Measurements from ENCODE around the gene INCA1.

INCA1 gene

DNA sequence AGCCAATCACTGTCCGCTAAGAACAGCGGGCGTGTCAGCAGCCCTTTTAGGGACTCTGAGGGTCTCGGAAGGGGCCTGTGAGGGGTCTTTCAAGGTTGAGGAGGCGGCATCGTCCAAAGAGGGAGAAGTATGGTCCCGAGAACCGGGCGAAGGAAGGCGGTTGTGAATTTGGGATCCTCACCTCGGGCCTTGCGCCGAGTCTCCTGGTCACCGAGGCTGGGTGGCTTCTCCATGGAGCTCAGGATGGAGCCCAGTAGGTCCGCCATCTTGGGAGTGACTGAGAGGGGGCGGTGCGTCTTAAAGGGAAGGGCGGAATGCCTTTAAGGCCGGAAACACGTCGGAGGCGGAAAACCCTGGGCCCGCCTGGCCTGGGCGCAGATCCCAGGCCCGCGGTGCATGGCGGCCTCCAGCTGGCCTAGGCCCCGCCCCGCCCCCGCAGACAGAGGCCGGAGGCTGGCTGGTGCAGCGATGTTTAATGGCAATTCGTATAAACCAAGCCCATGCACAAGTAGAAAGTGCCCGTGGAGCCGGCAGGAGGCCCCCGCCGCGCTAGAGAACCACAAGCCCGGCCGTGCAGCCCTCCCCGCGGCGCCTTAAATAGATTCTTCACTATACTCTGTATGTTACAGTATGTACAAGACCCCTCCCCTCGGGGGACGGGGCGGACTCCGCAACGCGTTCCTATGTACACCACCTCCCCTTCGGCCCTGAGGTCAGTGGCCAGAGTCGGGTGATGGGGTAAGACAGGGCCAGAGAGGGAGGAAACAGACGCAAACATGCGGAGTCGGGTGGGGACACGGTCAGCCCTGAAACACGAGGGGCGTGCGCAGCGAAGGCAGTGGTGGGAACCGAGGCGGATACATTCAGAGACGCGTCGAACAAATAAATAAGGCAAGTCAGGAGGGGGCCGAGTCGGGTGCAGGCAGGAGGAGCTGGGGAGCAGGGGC lies 29.5 kb downstream of the INCA1 start, which contains the start of gene SPAG7:
Gene SPAG7, minus strand, starts transcription at position 279 of the 947 bp plus-strand sequence. Its CDS starts 13 bp downstream, at position 266.
- peak; percentile 91; the same call in 1 of the 2 replicates for TF ChIP-seq POLR2A (IDR thresholded peaks at IDR 0.05; ENCODE audit: low read depth, low read length)
- no peak for TF ChIP-seq PAX5 (IDR thresholded peaks at IDR 0.05; ENCODE audit: insufficient read depth, low read length, severe bottlenecking)
- no peak for TF ChIP-seq SPI1 (IDR thresholded peaks at IDR 0.05; ENCODE audit: low read depth, low read length)
- TF ChIP-seq POU2F2 (IDR thresholded peaks at IDR 0.05; ENCODE audit: low read depth, low read length) = no peak
- TF ChIP-seq TAF1 (IDR thresholded peaks at IDR 0.05; ENCODE audit: low read depth, low read length) = peak; percentile 95
- peak; percentile 88 for TF ChIP-seq POLR2AphosphoS5 (IDR thresholded peaks at IDR 0.05; ENCODE audit: low read depth, low read length)
- DNase-seq (ENCODE audit: insufficient read length, low spot score) (peak; percentile 96), FAIRE-seq (no peak)

GRCh38 chr17:4966844-4967538 lies 30.3 kb downstream of the INCA1 start:
- DNase-seq (ENCODE audit: insufficient read length, low spot score) (peak; percentile 93), FAIRE-seq (peak; percentile 100)
- peak; percentile 47 for TF ChIP-seq POLR2A (IDR thresholded peaks at IDR 0.05; ENCODE audit: low read depth, low read length)
- no peak for TF ChIP-seq SPI1 (IDR thresholded peaks at IDR 0.05; ENCODE audit: low read depth, low read length)
- TF ChIP-seq PAX5 (IDR thresholded peaks at IDR 0.05; ENCODE audit: insufficient read depth, low read length, severe bottlenecking) = no peak
- no peak for TF ChIP-seq TAF1 (IDR thresholded peaks at IDR 0.05; ENCODE audit: low read depth, low read length)
- TF ChIP-seq POLR2AphosphoS5 (IDR thresholded peaks at IDR 0.05; ENCODE audit: low read depth, low read length) = no peak
- TF ChIP-seq POU2F2 (IDR thresholded peaks at IDR 0.05; ENCODE audit: low read depth, low read length) = 0 out of 2 replicates have a peak, but pooled peaks have one; percentile 33

- TF ChIP-seq POLR2A (IDR thresholded peaks at IDR 0.05; ENCODE audit: low read depth, low read length) (no peak), POU2F2 (IDR thresholded peaks at IDR 0.05; ENCODE audit: low read depth, low read length) (no peak), POLR2AphosphoS5 (IDR thresholded peaks at IDR 0.05; ENCODE audit: low read depth, low read length) (no peak), PAX5 (IDR thresholded peaks at IDR 0.05; ENCODE audit: insufficient read depth, low read length, severe bottlenecking) (no peak), TAF1 (IDR thresholded peaks at IDR 0.05; ENCODE audit: low read depth, low read length) (no peak), SPI1 (IDR thresholded peaks at IDR 0.05; ENCODE audit: low read depth, low read length) (no peak)
- no peak for DNase-seq (ENCODE audit: insufficient read length, low spot score)
- no peak for FAIRE-seq
These were observed 31.9 kb downstream of the INCA1 start for GRCh38 chr17:4965311-4965986.

DNA sequence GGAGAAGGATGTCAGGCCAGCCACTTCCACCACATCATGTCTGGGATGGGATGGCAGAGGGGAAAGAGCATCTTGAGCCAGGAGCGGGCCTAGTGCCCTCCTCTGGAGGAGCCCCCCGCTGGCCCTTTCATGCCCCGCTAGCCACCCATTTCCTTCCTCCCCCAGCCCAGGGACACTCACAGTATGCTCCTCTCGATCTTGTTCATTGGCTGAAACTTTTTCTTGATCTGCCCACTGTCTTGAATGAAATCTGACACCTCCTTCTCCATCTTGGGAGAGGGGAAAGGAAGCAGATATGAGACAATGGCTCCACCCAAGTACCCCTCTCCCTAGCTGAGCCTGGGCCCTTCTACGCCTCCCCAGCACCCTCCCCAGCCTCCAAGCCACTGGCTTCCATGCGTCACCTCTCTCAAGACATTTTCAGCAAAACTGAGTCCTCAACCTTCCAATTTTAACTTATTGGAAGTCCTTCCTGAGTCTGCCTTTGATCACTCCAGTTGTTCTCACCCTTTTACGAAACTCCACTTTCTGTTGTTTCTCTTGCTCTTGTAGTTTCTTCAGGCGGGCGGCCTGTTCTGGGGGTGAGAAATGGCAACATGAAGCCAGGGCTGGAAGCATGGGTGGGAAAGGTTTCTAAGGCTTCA lies 36.9 kb downstream of the INCA1 start:
- DNase-seq (ENCODE audit: insufficient read length, low spot score) (no peak), FAIRE-seq (no peak)
- TF ChIP-seq TAF1 (IDR thresholded peaks at IDR 0.05; ENCODE audit: low read depth, low read length) (no peak), PAX5 (IDR thresholded peaks at IDR 0.05; ENCODE audit: insufficient read depth, low read length, severe bottlenecking) (no peak), SPI1 (IDR thresholded peaks at IDR 0.05; ENCODE audit: low read depth, low read length) (no peak), POLR2AphosphoS5 (IDR thresholded peaks at IDR 0.05; ENCODE audit: low read depth, low read length) (no peak), POLR2A (IDR thresholded peaks at IDR 0.05; ENCODE audit: low read depth, low read length) (no peak), POU2F2 (IDR thresholded peaks at IDR 0.05; ENCODE audit: low read depth, low read length) (no peak)

DNA sequence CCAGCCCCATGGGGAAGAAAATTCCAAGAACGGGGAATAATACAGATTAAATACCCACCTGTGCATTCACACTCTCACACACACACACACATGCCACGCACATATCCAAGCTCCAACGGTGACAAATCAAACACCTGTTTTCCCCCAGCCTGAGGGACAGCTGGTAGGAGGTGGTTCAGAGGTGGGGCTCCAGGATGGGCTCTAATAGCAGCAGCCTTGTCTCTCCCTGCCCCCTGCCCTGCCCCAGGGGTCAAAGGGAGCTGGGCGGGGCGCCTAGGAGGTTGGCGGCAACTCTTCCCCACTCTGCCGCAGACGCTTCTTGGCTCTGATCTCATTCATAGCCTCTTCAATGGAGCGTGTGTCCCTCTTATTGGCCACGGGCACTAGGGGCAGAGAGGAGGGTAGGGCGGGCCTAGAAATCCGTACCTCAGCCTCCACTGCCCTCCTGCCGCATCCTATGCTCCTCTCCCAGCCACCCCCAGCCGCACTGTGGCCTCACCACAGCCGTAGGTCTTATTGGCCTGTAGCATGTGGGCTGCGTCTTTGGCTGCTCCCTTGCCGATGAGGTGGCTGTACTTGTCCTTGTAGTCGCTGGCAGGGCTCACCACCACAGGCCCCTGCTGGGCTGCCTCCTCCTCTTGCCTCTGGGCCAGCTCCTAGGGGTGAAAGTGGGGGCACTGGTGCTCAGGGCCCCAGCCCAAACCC lies 37.9 kb downstream of the INCA1 start:
- DNase-seq (ENCODE audit: insufficient read length, low spot score) (no peak), FAIRE-seq (no peak)
- TF ChIP-seq POLR2A (IDR thresholded peaks at IDR 0.05; ENCODE audit: low read depth, low read length) (no peak), SPI1 (IDR thresholded peaks at IDR 0.05; ENCODE audit: low read depth, low read length) (no peak), PAX5 (IDR thresholded peaks at IDR 0.05; ENCODE audit: insufficient read depth, low read length, severe bottlenecking) (no peak), TAF1 (IDR thresholded peaks at IDR 0.05; ENCODE audit: low read depth, low read length) (no peak), POU2F2 (IDR thresholded peaks at IDR 0.05; ENCODE audit: low read depth, low read length) (no peak), POLR2AphosphoS5 (IDR thresholded peaks at IDR 0.05; ENCODE audit: low read depth, low read length) (no peak)

- DNase-seq (ENCODE audit: insufficient read length, low spot score) = no peak
- no peak for TF ChIP-seq SPI1 (IDR thresholded peaks at IDR 0.05; ENCODE audit: low read depth, low read length)
- TF ChIP-seq PAX5 (IDR thresholded peaks at IDR 0.05; ENCODE audit: insufficient read depth, low read length, severe bottlenecking) = no peak
- no peak for TF ChIP-seq POLR2A (IDR thresholded peaks at IDR 0.05; ENCODE audit: low read depth, low read length)
- no peak for TF ChIP-seq POU2F2 (IDR thresholded peaks at IDR 0.05; ENCODE audit: low read depth, low read length)
- no peak for TF ChIP-seq POLR2AphosphoS5 (IDR thresholded peaks at IDR 0.05; ENCODE audit: low read depth, low read length)
- no peak for TF ChIP-seq TAF1 (IDR thresholded peaks at IDR 0.05; ENCODE audit: low read depth, low read length)
These were observed 39.2 kb downstream of the INCA1 start for GRCh38 chr17:4958102-4958501.

DNA sequence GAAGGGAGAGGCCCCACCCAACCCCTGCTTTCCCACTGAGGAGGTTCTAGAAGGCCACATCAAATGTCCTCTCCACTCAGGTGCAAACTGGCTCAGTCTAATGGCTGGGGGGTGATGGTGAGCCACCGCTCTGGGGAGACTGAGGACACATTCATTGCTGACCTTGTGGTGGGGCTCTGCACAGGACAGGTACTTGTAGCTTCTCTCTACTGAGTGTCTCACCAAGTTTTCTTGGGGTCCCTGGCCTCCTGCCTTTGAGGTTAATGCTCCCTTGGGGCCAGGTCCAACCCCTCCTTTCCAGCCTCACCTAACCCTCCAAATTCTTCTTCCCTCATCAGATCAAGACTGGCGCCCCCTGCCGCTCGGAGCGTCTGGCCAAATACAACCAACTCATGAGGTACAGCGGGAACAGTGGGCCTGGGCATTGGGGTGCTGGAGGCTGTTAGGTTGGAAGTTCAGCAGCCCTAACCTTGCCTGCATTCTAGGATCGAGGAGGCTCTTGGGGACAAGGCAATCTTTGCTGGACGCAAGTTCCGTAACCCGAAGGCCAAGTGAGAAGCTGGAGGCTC lies 40.7 kb downstream of the INCA1 start:
- TF ChIP-seq POLR2AphosphoS5 (IDR thresholded peaks at IDR 0.05; ENCODE audit: low read depth, low read length) (0 out of 2 replicates have a peak, but pooled peaks have one; percentile 28), TAF1 (IDR thresholded peaks at IDR 0.05; ENCODE audit: low read depth, low read length) (no peak)
- FAIRE-seq (peak; percentile 71), DNase-seq (ENCODE audit: insufficient read length, low spot score) (no peak)

More at GRCh38 chr17:4958102-4958501, 39.2 kb downstream of the INCA1 start:
- FAIRE-seq = no peak

- DNase-seq (ENCODE audit: insufficient read length, low spot score) = no peak
- no peak for FAIRE-seq
- no peak for TF ChIP-seq PAX5 (IDR thresholded peaks at IDR 0.05; ENCODE audit: insufficient read depth, low read length, severe bottlenecking)
- no peak for TF ChIP-seq SPI1 (IDR thresholded peaks at IDR 0.05; ENCODE audit: low read depth, low read length)
- no peak for TF ChIP-seq TAF1 (IDR thresholded peaks at IDR 0.05; ENCODE audit: low read depth, low read length)
- no peak for TF ChIP-seq POU2F2 (IDR thresholded peaks at IDR 0.05; ENCODE audit: low read depth, low read length)
- no peak for TF ChIP-seq POLR2AphosphoS5 (IDR thresholded peaks at IDR 0.05; ENCODE audit: low read depth, low read length)
- TF ChIP-seq POLR2A (IDR thresholded peaks at IDR 0.05; ENCODE audit: low read depth, low read length) = no peak
These were observed 42.2 kb downstream of the INCA1 start for GRCh38 chr17:4955091-4955490.

Data from GM12891 (cell line).